HFFc6 (cell line): ENCODE measurements around the gene FAM174C. TPM values are rescaled to one million over a fixed set of nuclear protein-coding genes. Genes with fewer than 3 reads are reported as not detected.

Experiments
- DNase-seq: peaks from one replicate; pipeline ENCODE4 v3.0.0-alpha.2; 2018
- H3K27ac Mint-ChIP-seq: 2 replicates; pipeline ENCODE4 v1.8.0; 2020; ENCODE audit warnings: mild to moderate bottlenecking, mixed read lengths
- H3K27me3 Mint-ChIP-seq: 2 replicates; pipeline ENCODE4 v1.8.0; 2021; ENCODE audit warnings: mild to moderate bottlenecking, moderate library complexity, mixed read lengths; ENCODE audit not compliant: insufficient read depth
- H3K36me3 Mint-ChIP-seq: 2 replicates; pipeline ENCODE4 v1.8.0; 2021; ENCODE audit warnings: low read depth, mixed read lengths
- H3K4me1 Mint-ChIP-seq: 2 replicates; pipeline ENCODE4 v1.8.0; 2020; ENCODE audit warnings: low read depth, mixed read lengths
- H3K4me3 Mint-ChIP-seq: 2 replicates; pipeline ENCODE4 v1.8.0; 2020; ENCODE audit warnings: mild to moderate bottlenecking, moderate library complexity, mixed read lengths
- H3K9me3 Mint-ChIP-seq: 2 replicates; pipeline ENCODE4 v1.8.0; 2020; ENCODE audit warnings: mild to moderate bottlenecking, mixed read lengths
- total RNA-seq, 6 experiments: library from RNA; stranded (reverse); fragmentation: NEBNext Ultra II Directional; extraction: Animal tissue kit (Norgen Biotek cat#: 25700); gene quantifications; 2 replicates in 1 of 6; 3 replicates in 5 of 6; pipeline ENCODE4 v1.2.3, GENCODE V29; 2021
- TF ChIP-seq, protein P1 (sequence below): fragments of 200-600 bp; sonication (generic); IDR thresholded peaks from 2 replicates; pipeline ENCODE4 v1.5.0; 2021; ENCODE audit warnings: antibody characterized with exemption, mild to moderate bottlenecking

FAM174C gene
- total RNA-seq, 6 experiments from 2014 or later: 54.2 to 77.6 (median 63.8) TPM

GRCh38 chr19:1238369-1239303 is 36.7 kb upstream of the FAM174C start:
- TF ChIP-seq, protein P1, sequence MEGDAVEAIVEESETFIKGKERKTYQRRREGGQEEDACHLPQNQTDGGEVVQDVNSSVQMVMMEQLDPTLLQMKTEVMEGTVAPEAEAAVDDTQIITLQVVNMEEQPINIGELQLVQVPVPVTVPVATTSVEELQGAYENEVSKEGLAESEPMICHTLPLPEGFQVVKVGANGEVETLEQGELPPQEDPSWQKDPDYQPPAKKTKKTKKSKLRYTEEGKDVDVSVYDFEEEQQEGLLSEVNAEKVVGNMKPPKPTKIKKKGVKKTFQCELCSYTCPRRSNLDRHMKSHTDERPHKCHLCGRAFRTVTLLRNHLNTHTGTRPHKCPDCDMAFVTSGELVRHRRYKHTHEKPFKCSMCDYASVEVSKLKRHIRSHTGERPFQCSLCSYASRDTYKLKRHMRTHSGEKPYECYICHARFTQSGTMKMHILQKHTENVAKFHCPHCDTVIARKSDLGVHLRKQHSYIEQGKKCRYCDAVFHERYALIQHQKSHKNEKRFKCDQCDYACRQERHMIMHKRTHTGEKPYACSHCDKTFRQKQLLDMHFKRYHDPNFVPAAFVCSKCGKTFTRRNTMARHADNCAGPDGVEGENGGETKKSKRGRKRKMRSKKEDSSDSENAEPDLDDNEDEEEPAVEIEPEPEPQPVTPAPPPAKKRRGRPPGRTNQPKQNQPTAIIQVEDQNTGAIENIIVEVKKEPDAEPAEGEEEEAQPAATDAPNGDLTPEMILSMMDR: no peak
- Mint-ChIP-seq H3K27ac (peak overlapping the region; percentile 52), H3K4me3 (peak overlapping the region; percentile 78), H3K36me3 (no peaks in the 10 kb centered on the region), H3K9me3 (no peaks in the 10 kb centered on the region), H3K4me1 (peaks cover 19% of the 10 kb centered on the region), H3K27me3 (peaks cover 4% of the 10 kb centered on the region; the same call in 1 of the 2 replicates)
- DNase-seq: no peak

GRCh38 chr19:1239420-1239795 is 35.9 kb upstream of the FAM174C start:
- Mint-ChIP-seq H3K36me3 (no peaks in the 10 kb centered on the region), H3K4me1 (peaks cover 21% of the 10 kb centered on the region), H3K4me3 (peak overlapping the region; percentile 78), H3K27me3 (peaks cover 4% of the 10 kb centered on the region; the same call in 1 of the 2 replicates), H3K9me3 (no peaks in the 10 kb centered on the region), H3K27ac (0 out of 2 replicates have a peak overlapping the region, but pooled peaks have one; percentile 43)
- DNase-seq: no peak
- TF ChIP-seq, protein P1: no peak

- Mint-ChIP-seq H3K9me3 (no peaks in the 10 kb centered on the region), H3K4me3 (peak overlapping the region; percentile 84), H3K36me3 (no peaks in the 10 kb centered on the region), H3K27me3 (peaks cover 4% of the 10 kb centered on the region; the same call in 1 of the 2 replicates), H3K4me1 (peaks cover 25% of the 10 kb centered on the region), H3K27ac (no peak overlapping the region; the same call in 1 of the 2 replicates)
- DNase-seq: peak; percentile 78
- TF ChIP-seq, protein P1: peak; percentile 97
Observed at GRCh38 chr19:1239796-1240737, 35.3 kb upstream of the FAM174C start.

DNA sequence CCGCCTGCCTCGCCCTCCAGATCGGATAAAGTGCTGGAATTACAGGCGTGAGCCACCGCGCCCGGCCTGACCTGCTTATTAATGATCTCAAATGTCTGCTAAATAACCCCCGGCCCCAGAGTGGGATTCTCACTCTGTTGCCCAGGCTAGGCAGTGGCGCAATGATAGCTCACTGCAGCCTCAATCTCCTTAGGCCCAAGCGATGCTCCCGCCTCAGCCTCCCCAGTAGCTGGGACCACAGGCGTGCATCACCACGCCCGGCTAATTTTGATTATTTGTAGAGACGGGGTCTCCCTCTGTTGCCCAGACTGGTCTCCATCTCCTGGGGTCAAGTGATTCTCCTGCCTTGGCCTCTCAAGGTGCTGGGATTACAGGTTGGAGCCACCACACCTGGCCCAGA is 34.4 kb upstream of the FAM174C start:
- Mint-ChIP-seq H3K9me3 (no peaks in the 10 kb centered on the region), H3K4me3 (peak overlapping the region; percentile 84), H3K27me3 (peaks cover 4% of the 10 kb centered on the region; the same call in 1 of the 2 replicates), H3K4me1 (peaks cover 25% of the 10 kb centered on the region), H3K36me3 (no peaks in the 10 kb centered on the region), H3K27ac (peak overlapping the region; percentile 87)
- TF ChIP-seq, protein P1: no peak
- no peak for DNase-seq

DNA sequence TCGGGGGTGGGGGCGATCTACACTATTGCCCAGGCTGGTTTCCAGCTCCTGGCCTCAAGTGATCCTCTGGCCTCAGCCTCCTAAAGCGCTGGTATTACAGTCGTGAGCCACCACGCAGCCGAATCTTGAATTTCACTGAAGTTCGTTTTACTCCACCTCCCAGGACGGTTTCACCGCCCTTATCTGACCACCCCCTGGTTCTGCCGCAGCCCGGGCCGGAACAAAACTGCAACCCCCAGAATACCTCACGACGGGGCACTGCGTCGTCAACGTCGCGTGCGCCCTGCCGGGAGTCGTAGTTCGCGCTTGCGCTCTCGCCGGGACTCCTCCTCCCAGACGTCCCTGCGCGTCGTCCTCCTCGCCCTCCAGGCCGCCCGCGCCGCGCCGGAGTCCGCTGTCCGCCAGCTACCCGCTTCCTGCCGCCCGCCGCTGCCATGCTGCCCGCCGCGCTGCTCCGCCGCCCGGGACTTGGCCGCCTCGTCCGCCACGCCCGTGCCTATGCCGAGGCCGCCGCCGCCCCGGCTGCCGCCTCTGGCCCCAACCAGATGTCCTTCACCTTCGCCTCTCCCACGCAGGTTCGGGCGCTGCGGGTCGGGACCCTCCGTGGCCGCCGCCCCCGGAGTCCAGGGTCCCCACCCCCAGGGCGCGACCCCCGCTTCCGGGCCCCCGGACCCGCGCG is 33.8 kb upstream of the FAM174C start, which contains the start of gene ATP5F1D:
TSS of gene ATP5F1D (plus strand) at position 335 of the 679 bp plus-strand sequence. CDS start at position 435, 100 bp downstream.
- Mint-ChIP-seq H3K9me3 (no peaks in the 10 kb centered on the region), H3K4me1 (peaks cover 25% of the 10 kb centered on the region), H3K27me3 (peaks cover 4% of the 10 kb centered on the region; the same call in 1 of the 2 replicates), H3K4me3 (peak within 1 kb of the TSS; percentile 84), H3K36me3 (no peaks in the 10 kb centered on the region), H3K27ac (peak within 1 kb of the TSS; percentile 87)
- TF ChIP-seq, protein P1: no peak
- peak; percentile 91 for DNase-seq
